Common myeloid progenitor, CD34-positive (primary cell): ENCODE measurements around the gene CDK5R1.

ENCODE experiments used
- CTCF ChIA-PET: fragments of 350-600 bp; sonication (Branson Sonifier 250); formaldehyde crosslinking; loops from one replicate; lab custom pipeline; 2021; ENCODE audit warnings: antibody characterized with exemption; lab: Charles Lee
- POLR2A ChIA-PET: fragments of 350-600 bp; sonication (Branson Sonifier 250); formaldehyde crosslinking; loops from one replicate; lab custom pipeline; 2021; ENCODE audit warnings: antibody characterized with exemption; lab: Charles Lee
- DNase-seq, 3 donors: peaks; one replicate each; pipeline versions ENCODE4 v3.0.0 to v3.0.0-alpha.2; 2013
- H3K27ac ChIP-seq, 2 experiments: 1 replicate in 1 of 2; 2 replicates in 1 of 2; pipeline ENCODE4 v1.7.0; 2013; ENCODE audit warnings: inconsistent platforms in 2 of 2, low read length in 2 of 2, mild to moderate bottlenecking in 2 of 2, low read depth in 1 of 2, moderate library complexity in 1 of 2; ENCODE audit not compliant: severe bottlenecking in 2 of 2, insufficient read depth in 1 of 2, poor library complexity in 1 of 2
- H3K27me3 ChIP-seq, 5 experiments: replicated peaks in 2 of 5; 1 replicate in 3 of 5; 2 replicates in 2 of 5; pipeline versions ENCODE4 v1.6.1 to v1.7.0; 2013; ENCODE audit warnings: low read length in 4 of 5, mild to moderate bottlenecking in 2 of 5, moderate library complexity in 2 of 5, inconsistent platforms in 1 of 5; ENCODE audit not compliant: insufficient read depth in 5 of 5, control insufficient read depth in 4 of 5
- H3K36me3 ChIP-seq, 4 experiments: 1 replicate in 2 of 4; 2 replicates in 2 of 4; pipeline versions ENCODE4 v1.6.1 to v1.7.0; 2013; ENCODE audit warnings: low read length in 3 of 4, control low read depth in 1 of 4, mild to moderate bottlenecking in 1 of 4; ENCODE audit not compliant: control insufficient read depth in 4 of 4, insufficient read depth in 4 of 4
- H3K4me1 ChIP-seq, 4 experiments: 1 replicate in 3 of 4; 2 replicates in 1 of 4; pipeline versions ENCODE4 v1.6.1 to v1.7.1; 2013; ENCODE audit warnings: low read length in 3 of 4, mild to moderate bottlenecking in 3 of 4, control low read depth in 1 of 4, inconsistent platforms in 1 of 4, moderate library complexity in 1 of 4; ENCODE audit not compliant: control insufficient read depth in 4 of 4, insufficient read depth in 4 of 4; ENCODE audit errors: control extremely low read depth in 1 of 4
- H3K4me3 ChIP-seq, 7 experiments: 1 replicate in 4 of 7; 2 replicates in 3 of 7; pipeline versions ENCODE4 v1.5.1 to v1.7.0; 2013; ENCODE audit warnings: mild to moderate bottlenecking in 7 of 7, low read length in 6 of 7, moderate library complexity in 6 of 7, inconsistent platforms in 2 of 7, low read depth in 2 of 7, control low read depth in 1 of 7; ENCODE audit not compliant: insufficient read depth in 4 of 7, control insufficient read depth in 1 of 7; ENCODE audit errors: extremely low read depth in 1 of 7
- H3K9me3 ChIP-seq, 5 experiments: 1 replicate in 4 of 5; 2 replicates in 1 of 5; pipeline versions ENCODE4 v1.6.1 to v1.7.1; 2013; ENCODE audit warnings: low read length in 4 of 5, mild to moderate bottlenecking in 2 of 5, inconsistent platforms in 1 of 5, low read depth in 1 of 5, moderate library complexity in 1 of 5; ENCODE audit not compliant: control insufficient read depth in 4 of 5, insufficient read depth in 2 of 5; ENCODE audit errors: control extremely low read depth in 1 of 5
- WGBS: methylation state at CpG from one replicate; pipeline ENCODE4 v1.1.5; 2013; ENCODE audit not compliant: insufficient coverage; 5-methylcytosine and 5-hydroxymethylcytosine counted together

The CDK5R1 gene

GRCh38 chr17:32467949-32468348 lies 18.8 kb upstream of the CDK5R1 start:
- no peak overlapping the region for H3K27ac ChIP-seq
- POLR2A ChIA-PET = interaction anchor here (0.9 kb wide), 1 partner anchor 15 kb away, joined by 3 read pairs; no protein-coding TSS in a partner anchor
- no peaks in the 10 kb centered on the region for H3K9me3 ChIP-seq
- no peak for DNase-seq
- 100% methylated on average over 2 of the region's 7 CpGs for WGBS
- no peaks in the 10 kb centered on the region for H3K4me1 ChIP-seq
- no peaks in the 10 kb centered on the region for H3K27me3 ChIP-seq
- H3K4me3 ChIP-seq = no peak overlapping the region
- CTCF ChIA-PET = interaction anchor here (1.0 to 1.1 kb wide), 2 partner anchors 11 to 290 kb away, joined by 3 to 5 read pairs; no protein-coding TSS in a partner anchor
- peaks cover 21 to 78% (median 63%) of the 10 kb centered on the region in 4 experiments for H3K36me3 ChIP-seq

- ChIA-PET POLR2A (no interaction called here), CTCF (interaction anchor here (0.6 to 5.1 kb wide), 5 partner anchors 9 to 287 kb away, joined by 3 to 38 read pairs (median 4); partner anchors contain the start of gene PSMD11)
- H3K36me3 ChIP-seq = peaks cover 20 to 84% (median 63%) of the 10 kb centered on the region in 4 experiments
- H3K4me1 ChIP-seq = no peaks in the 10 kb centered on the region
- no peak overlapping the region for H3K27ac ChIP-seq
- H3K9me3 ChIP-seq = no peaks in the 10 kb centered on the region
- 100% methylated on average over 4 of the region's 6 CpGs for WGBS
- no peak overlapping the region for H3K4me3 ChIP-seq
- DNase-seq = no peak
- no peaks in the 10 kb centered on the region for H3K27me3 ChIP-seq
Measured at GRCh38 chr17:32470405-32471167, 16.2 kb upstream of the CDK5R1 start.

- H3K36me3 ChIP-seq = peaks cover 23 to 88% (median 68%) of the 10 kb centered on the region in 4 experiments
Measured at GRCh38 chr17:32471652-32472051, 15.1 kb upstream of the CDK5R1 start.

GRCh38 chr17:32475258-32475657 lies 11.5 kb upstream of the CDK5R1 start:
- Histone ChIP-seq H3K36me3 (peaks cover 35 to 92% (median 76%) of the 10 kb centered on the region in 4 experiments), H3K4me3 (no peak overlapping the region), H3K27me3 (no peaks in the 10 kb centered on the region), H3K4me1 (no peaks in the 10 kb centered on the region), H3K27ac (no peak overlapping the region), H3K9me3 (no peaks in the 10 kb centered on the region)
- CTCF ChIA-PET = interaction anchor here (1.1 kb wide), 1 partner anchor 10 kb away, joined by 3 read pairs; no protein-coding TSS in a partner anchor
- POLR2A ChIA-PET = no interaction called here
- no CpG with 5 or more reads among the region's 3 CpGs for WGBS
- DNase-seq = no peak

More at GRCh38 chr17:32471652-32472051, 15.1 kb upstream of the CDK5R1 start:
- no peaks in the 10 kb centered on the region for H3K9me3 ChIP-seq
- ChIA-PET CTCF (interaction anchor here (1.2 to 5.1 kb wide), 3 partner anchors 10 to 27 kb away, joined by 4 to 38 read pairs (median 17); partner anchors contain the start of gene PSMD11), POLR2A (interaction anchor here (0.8 kb wide), 1 partner anchor 69 kb away, joined by 4 read pairs; no protein-coding TSS in a partner anchor)
- H3K27me3 ChIP-seq = no peaks in the 10 kb centered on the region
- 100% methylated on average over 3 of the region's 4 CpGs for WGBS
- no peak for DNase-seq
- H3K27ac ChIP-seq = no peak overlapping the region
- H3K4me3 ChIP-seq = no peak overlapping the region
- H3K4me1 ChIP-seq = no peaks in the 10 kb centered on the region

- DNase-seq = no peak
- POLR2A ChIA-PET = no interaction called here
- H3K27ac ChIP-seq = no peak overlapping the region
- 95% methylated on average over 4 of the region's 8 CpGs for WGBS
- CTCF ChIA-PET = interaction anchor here (1.0 to 1.5 kb wide), 3 partner anchors 15 to 146 kb away, joined by 3 read pairs; partner anchors contain the start of gene PSMD11
- no peak overlapping the region for H3K4me3 ChIP-seq
- peaks cover 27 to 93% (median 76%) of the 10 kb centered on the region in 4 experiments for H3K36me3 ChIP-seq
- H3K9me3 ChIP-seq = no peaks in the 10 kb centered on the region
- H3K4me1 ChIP-seq = no peaks in the 10 kb centered on the region
- H3K27me3 ChIP-seq = no peaks in the 10 kb centered on the region
Measured at GRCh38 chr17:32477220-32477619, 9.6 kb upstream of the CDK5R1 start.

- WGBS = 100% methylated on average over 4 of the region's 5 CpGs
- H3K27me3 ChIP-seq = no peaks in the 10 kb centered on the region
Measured at GRCh38 chr17:32479074-32479617, 7.6 kb upstream of the CDK5R1 start.

More at GRCh38 chr17:32479074-32479617, 7.6 kb upstream of the CDK5R1 start:
- ChIA-PET POLR2A (no interaction called here), CTCF (interaction anchor here (1.7 kb wide), 1 partner anchor 11 kb away, joined by 5 read pairs; no protein-coding TSS in a partner anchor)
- Histone ChIP-seq H3K36me3 (peaks cover 29 to 84% (median 73%) of the 10 kb centered on the region in 4 experiments), H3K9me3 (no peaks in the 10 kb centered on the region), H3K4me1 (no peaks in the 10 kb centered on the region), H3K4me3 (no peak overlapping the region), H3K27ac (no peak overlapping the region)
- DNase-seq = no peak
